ENCODE data around the gene CBFA2T2.
A peak's percentile ranks its signal among the peaks of the same experiment; 100 is the strongest.

CBFA2T2 gene

GRCh38 chr20:33681728-33682353 lies 191.9 kb downstream of the CBFA2T2 start:
- intact Hi-C loops (cut with DNase I; ENCODE audit: low total_unique reads): loop anchor here (10.0 kb wide), 1 partner anchor 53 kb away; the partner anchor contains the start of gene ZNF341
- no peak overlapping the region for H3K4me3 ChIP-seq
- DNase-seq: no peak
- H3K4me1 ChIP-seq: peaks cover 0 to 42% (median 31%) of the 10 kb centered on the region in 4 donors
- TF ChIP-seq CTCF (IDR thresholded peaks at IDR 0.05): no peak
- H3K27me3 ChIP-seq: no peaks in the 10 kb centered on the region
- no peaks in the 10 kb centered on the region for H3K36me3 ChIP-seq
- H3K9me3 ChIP-seq: no peaks in the 10 kb centered on the region
- H3K27ac ChIP-seq: no peak overlapping the region

GRCh38 chr20:33684533-33685327 lies 194.8 kb downstream of the CBFA2T2 start:
- Histone ChIP-seq H3K4me1 (peaks cover 0 to 42% (median 30%) of the 10 kb centered on the region in 4 donors), H3K4me3 (no peak overlapping the region), H3K36me3 (no peaks in the 10 kb centered on the region), H3K27ac (no peak overlapping the region), H3K27me3 (no peaks in the 10 kb centered on the region), H3K9me3 (no peaks in the 10 kb centered on the region)
- no peak for TF ChIP-seq CTCF (IDR thresholded peaks at IDR 0.05)
- intact Hi-C loops (cut with DNase I; ENCODE audit: low total_unique reads): loop anchor here (10.0 kb wide), 1 partner anchor 50 kb away; the partner anchor contains the start of gene ZNF341
- no peak for DNase-seq

DNA sequence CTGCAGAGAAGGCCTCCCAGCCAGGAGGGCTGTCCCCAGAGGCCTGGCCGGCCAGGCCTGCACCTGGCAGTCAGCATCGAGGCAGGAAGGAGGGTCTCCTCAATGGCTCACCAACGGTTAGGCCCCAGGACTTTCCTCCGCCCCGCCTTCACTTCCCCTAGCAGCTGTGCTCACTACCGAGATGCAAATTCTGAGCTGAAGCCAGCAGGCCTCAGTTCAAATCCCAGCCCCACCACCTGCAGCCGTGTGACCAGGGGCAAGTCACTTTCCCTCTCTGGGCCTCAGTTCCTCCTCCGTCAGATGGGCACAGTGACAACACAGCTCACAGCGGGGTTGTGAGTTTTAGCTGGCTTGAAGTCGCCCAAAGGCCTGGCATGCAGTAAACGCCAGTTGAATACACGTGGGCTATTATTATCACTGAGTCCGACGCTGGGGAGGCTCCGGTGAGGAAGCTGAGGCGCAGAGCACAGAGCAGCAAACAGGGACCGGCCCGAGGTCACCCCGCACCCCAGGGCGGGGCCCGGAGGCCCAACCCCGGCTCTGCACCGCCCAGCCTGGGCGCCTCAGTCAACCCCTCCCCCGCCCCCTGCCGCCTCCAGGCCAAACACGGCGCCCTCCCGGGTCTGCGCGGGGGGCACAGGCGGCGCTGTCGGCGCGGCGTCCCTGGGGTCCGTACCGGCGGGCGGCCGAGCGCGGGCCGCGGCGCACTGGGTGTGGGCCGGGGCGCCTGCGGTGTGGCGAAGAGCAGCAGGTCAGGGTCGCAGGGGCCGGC lies 195.6 kb downstream of the CBFA2T2 start:
- Histone ChIP-seq H3K27ac (no peak overlapping the region), H3K27me3 (no peaks in the 10 kb centered on the region), H3K36me3 (no peaks in the 10 kb centered on the region), H3K4me3 (peak overlapping the region; percentile 48), H3K9me3 (no peaks in the 10 kb centered on the region), H3K4me1 (peaks cover 0 to 34% (median 23%) of the 10 kb centered on the region in 4 donors)
- no peak for DNase-seq
- no peak for TF ChIP-seq CTCF (IDR thresholded peaks at IDR 0.05)
- intact Hi-C loops (cut with DNase I; ENCODE audit: low total_unique reads): loop anchor here (10.0 kb wide), 1 partner anchor 49 kb away; the partner anchor contains the start of gene ZNF341

DNA sequence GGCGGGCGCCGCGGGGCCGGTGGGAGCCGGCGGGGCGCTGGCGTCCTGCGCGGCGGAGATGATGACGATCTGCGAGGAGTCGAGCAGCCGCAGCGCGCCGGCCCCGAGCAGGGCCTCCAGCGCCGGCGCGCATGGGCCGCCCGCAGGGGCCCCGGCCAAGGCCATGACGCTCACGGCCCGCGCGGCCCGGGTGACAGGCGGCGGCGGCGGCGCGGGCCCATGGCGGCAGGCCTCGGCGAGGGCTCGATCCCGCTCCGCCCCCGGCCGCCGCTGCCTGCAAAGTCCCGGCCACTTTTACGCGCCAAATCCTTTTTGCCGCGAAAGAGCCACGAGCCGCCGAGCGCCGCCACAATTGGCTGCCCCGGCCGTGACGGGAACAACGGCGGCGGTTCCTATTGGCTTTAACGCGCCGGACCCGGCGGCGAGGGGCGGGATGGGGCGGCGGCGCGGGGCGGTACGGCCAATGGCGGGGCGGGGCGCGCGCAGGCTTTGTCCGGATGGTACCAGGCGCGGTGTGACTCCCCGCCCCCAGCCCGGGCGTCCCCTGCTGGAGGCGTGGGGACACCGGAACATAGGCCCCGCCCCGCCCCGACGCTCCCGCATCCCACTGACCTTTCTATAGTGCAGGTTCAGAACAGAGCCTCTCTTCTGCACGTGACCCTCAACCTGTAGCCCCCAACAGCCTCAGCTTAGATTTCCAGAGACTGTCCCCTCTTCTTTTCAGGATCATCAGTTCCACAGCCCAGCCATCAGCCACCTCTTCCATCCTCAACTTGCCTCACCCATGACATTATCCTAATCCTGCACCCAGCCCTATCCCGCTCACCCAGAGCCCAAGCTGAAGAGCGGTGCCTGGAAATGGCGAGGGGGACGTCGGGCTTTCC lies 196.4 kb downstream of the CBFA2T2 start, which contains the start of gene E2F1:
Gene E2F1 (minus strand): TSS at position 286 of the 884 bp plus-strand sequence. CDS start 121 bp downstream, at position 165.
- intact Hi-C loops (cut with DNase I; ENCODE audit: low total_unique reads): loop anchor here (10.0 kb wide), 1 partner anchor 48 kb away; the partner anchor contains the start of gene ZNF341
- peak; percentile 93 to 97 for DNase-seq

More for the DNA sequence above, 196.4 kb downstream of the CBFA2T2 start, which contains the start of gene E2F1:
- Histone ChIP-seq H3K27me3 (no peaks in the 10 kb centered on the region), H3K27ac (peak within 1 kb of the TSS; percentile 61 to 69), H3K4me1 (peaks cover 0 to 26% (median 15%) of the 10 kb centered on the region in 4 donors), H3K36me3 (no peaks in the 10 kb centered on the region), H3K4me3 (peak within 1 kb of the TSS; percentile 48), H3K9me3 (no peaks in the 10 kb centered on the region)
- peak; percentile 42 to 51 for TF ChIP-seq CTCF (IDR thresholded peaks at IDR 0.05)

Data from tibial artery (tissue), 4 donors.